ENCODE measurements around the gene LIN9. TPM values are rescaled to one million over a fixed set of nuclear protein-coding genes. Genes with fewer than 3 reads are reported as not detected.

Gene LIN9
- total and polyA plus RNA-seq, 7 donors: 1.1 to 2.6 (median 1.6) TPM

DNA sequence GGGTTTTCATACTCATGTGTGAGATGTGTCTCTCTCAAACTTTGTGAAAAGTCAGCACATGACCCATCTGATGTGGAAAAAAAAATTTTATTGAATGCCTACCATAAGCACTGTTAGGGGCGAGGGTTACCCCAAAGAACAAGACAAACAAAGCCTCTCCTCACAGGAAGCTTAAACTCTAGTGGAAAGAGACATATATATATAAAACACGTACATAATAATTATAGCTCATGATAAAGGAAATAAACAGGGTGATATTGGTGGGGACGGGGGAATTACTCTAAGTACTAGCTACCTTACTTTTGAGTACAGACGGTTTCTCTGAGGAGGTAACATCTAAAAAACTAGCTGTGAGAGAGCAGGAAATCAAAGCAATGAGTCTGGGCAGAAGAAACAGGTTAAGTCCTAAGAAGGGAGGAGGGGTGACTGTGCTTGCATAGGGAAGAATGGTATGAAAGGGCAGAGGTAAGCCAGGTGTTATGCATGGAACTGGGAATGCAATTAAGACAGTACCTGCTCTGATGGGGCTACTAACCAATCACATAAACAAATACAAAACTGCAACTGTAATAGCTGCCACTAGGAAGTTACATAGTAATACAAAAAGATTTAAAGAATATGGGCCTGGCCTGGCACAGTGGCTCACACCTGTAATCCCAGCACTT, 4.5 kb downstream of the LIN9 start:
- ATAC-seq: no peak
- Histone ChIP-seq H3K27me3 (ENCODE audit: insufficient read depth in 3 of 3, low read length in 2 of 3) (no peaks in the 10 kb centered on the region), H3K27ac (no peak overlapping the region), H3K4me1 (no peaks in the 10 kb centered on the region), H3K4me3 (no peak overlapping the region), H3K36me3 (ENCODE audit: insufficient read depth in 1 of 2, low read depth in 1 of 2) (no peaks in the 10 kb centered on the region), H3K9me3 (no peaks in the 10 kb centered on the region)
- WGBS, 3 donors: 93 to 95% (median 94%) methylated on average over 4 of the region's 4 CpGs
- intact Hi-C loops (cut with DNase I): no loop called here
- DNase-seq: no peak
- TF ChIP-seq, protein P1, sequence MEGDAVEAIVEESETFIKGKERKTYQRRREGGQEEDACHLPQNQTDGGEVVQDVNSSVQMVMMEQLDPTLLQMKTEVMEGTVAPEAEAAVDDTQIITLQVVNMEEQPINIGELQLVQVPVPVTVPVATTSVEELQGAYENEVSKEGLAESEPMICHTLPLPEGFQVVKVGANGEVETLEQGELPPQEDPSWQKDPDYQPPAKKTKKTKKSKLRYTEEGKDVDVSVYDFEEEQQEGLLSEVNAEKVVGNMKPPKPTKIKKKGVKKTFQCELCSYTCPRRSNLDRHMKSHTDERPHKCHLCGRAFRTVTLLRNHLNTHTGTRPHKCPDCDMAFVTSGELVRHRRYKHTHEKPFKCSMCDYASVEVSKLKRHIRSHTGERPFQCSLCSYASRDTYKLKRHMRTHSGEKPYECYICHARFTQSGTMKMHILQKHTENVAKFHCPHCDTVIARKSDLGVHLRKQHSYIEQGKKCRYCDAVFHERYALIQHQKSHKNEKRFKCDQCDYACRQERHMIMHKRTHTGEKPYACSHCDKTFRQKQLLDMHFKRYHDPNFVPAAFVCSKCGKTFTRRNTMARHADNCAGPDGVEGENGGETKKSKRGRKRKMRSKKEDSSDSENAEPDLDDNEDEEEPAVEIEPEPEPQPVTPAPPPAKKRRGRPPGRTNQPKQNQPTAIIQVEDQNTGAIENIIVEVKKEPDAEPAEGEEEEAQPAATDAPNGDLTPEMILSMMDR (IDR thresholded peaks at IDR 0.05): no peak

DNA sequence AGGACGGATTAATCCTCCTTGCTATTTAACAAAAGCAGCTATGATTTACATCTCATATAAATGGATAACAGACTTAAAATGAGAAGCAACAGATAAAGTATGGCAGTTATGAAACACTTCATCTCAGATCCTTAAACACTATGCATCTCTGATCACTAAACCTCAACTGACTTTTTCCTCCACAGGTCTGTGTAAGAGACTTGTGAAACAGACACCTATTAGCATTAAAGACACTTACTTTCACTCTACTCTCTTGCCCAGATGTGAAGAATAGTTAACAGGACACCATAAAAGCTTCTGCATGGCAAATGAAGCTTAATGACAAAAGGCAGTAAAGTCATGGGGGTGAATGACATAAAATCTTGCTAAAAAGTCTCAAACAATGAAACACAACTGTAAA, 6.2 kb downstream of the LIN9 start:
- Histone ChIP-seq H3K4me3 (no peak overlapping the region), H3K27me3 (ENCODE audit: insufficient read depth in 3 of 3, low read length in 2 of 3) (no peaks in the 10 kb centered on the region), H3K9me3 (no peaks in the 10 kb centered on the region), H3K27ac (no peak overlapping the region), H3K36me3 (ENCODE audit: insufficient read depth in 1 of 2, low read depth in 1 of 2) (peaks cover 0 to 9% of the 10 kb centered on the region in 2 donors), H3K4me1 (no peaks in the 10 kb centered on the region)
- intact Hi-C loops (cut with DNase I): no loop called here
- no peak for DNase-seq
- 88 to 95% (median 94%) methylated on average over 1 of the region's 1 CpG for WGBS, 3 donors
- TF ChIP-seq, protein P1 (IDR thresholded peaks at IDR 0.05): no peak
- no peak for ATAC-seq

DNA sequence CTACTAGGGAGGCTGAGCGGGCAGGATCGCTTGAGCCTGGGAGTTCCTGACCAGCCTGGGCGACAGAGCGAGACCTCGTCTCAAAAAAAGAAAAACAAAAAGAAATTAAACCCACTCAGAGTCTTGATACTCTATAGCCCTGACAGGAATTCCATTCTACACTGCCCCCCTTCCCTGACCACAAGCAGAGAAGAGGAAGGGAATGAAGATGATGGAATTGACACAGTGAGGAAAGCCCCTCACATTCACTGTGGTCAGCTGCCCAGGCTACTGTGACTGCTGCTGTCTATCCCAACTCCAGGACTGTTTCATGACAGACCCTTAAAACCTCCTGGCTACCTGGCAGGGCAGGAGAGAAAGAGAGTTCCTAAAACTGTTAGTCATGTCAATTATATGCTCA, 12.1 kb downstream of the LIN9 start:
- H3K27me3 ChIP-seq (ENCODE audit: insufficient read depth in 3 of 3, low read length in 2 of 3): no peaks in the 10 kb centered on the region
- WGBS, 3 donors: 92 to 96% (median 96%) methylated on average over 5 of the region's 5 CpGs

DNA sequence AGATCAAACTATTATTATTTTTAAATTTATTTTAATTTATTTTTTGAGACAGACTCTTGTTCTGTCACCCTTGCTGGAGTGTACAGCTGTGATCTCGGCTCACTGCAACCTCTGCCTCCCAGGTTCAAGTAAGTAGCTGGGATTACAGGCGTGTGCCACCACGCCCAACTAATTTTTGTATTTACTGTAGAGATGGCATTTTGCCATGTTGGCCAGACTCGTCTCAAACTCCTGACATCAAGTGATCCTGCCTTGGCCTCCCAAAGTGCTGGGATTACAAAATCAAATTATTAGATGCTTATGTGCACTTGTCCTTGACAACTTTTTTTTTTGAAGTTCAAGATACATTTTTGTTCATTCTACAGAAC, 15.4 kb downstream of the LIN9 start:
- TF ChIP-seq, protein P1 (IDR thresholded peaks at IDR 0.05): no peak
- Histone ChIP-seq H3K27ac (no peak overlapping the region), H3K27me3 (ENCODE audit: insufficient read depth in 3 of 3, low read length in 2 of 3) (no peaks in the 10 kb centered on the region), H3K36me3 (ENCODE audit: insufficient read depth in 1 of 2, low read depth in 1 of 2) (peaks cover 0 to 53% of the 10 kb centered on the region in 2 donors), H3K9me3 (no peaks in the 10 kb centered on the region), H3K4me1 (no peaks in the 10 kb centered on the region), H3K4me3 (no peak overlapping the region)
- no peak for ATAC-seq
- WGBS, 3 donors: 76 to 82% (median 81%) methylated on average over 4 of the region's 4 CpGs
- intact Hi-C loops (cut with DNase I): no loop called here
- DNase-seq: no peak

More for the DNA sequence above, 12.1 kb downstream of the LIN9 start:
- Histone ChIP-seq H3K36me3 (ENCODE audit: insufficient read depth in 1 of 2, low read depth in 1 of 2) (peaks cover 0 to 54% of the 10 kb centered on the region in 2 donors), H3K4me1 (no peaks in the 10 kb centered on the region), H3K9me3 (no peaks in the 10 kb centered on the region), H3K27ac (no peak overlapping the region), H3K4me3 (no peak overlapping the region)
- intact Hi-C loops (cut with DNase I): no loop called here
- no peak for DNase-seq
- TF ChIP-seq, protein P1 (IDR thresholded peaks at IDR 0.05): no peak
- ATAC-seq: no peak
